GM23338 (cell line): ENCODE measurements around the gene IER5. TPM values are rescaled to one million over a fixed set of nuclear protein-coding genes. Genes with fewer than 3 reads are reported as not detected.

Experiments
- ATAC-seq: fragments of 200-7000 bp; cut with Tn5 transposase; 3 replicates; pipeline ENCODE4 v1.9.1; 2020
- DNase-seq: peaks from one replicate; pipeline ENCODE4 v3.0.0-alpha.2; 2015; ENCODE audit warnings: low spot score
- H2AFZ ChIP-seq: fragments of 200-600 bp; sonication (generic); 2 replicates; pipeline ENCODE4 v1.8.0; 2016; ENCODE audit warnings: antibody characterized with exemption, mild to moderate bottlenecking, moderate library complexity
- H3F3A ChIP-seq: fragments of 200-600 bp; sonication (generic); replicated peaks from 2 replicates; pipeline ENCODE4 v1.8.0; 2017; ENCODE audit warnings: antibody characterized with exemption, mixed run types, low read depth
- H3K27ac ChIP-seq: fragments of 200-600 bp; sonication (generic); 2 replicates; pipeline ENCODE4 v1.6.1; 2016; ENCODE audit warnings: low read depth
- H3K27me3 ChIP-seq: fragments of 200-600 bp; sonication (generic); 2 replicates; pipeline ENCODE4 v1.8.0; 2016; ENCODE audit warnings: mild to moderate bottlenecking, mixed run types, moderate library complexity; ENCODE audit not compliant: insufficient read depth
- H3K36me3 ChIP-seq: fragments of 200-600 bp; sonication (generic); 2 replicates; pipeline ENCODE4 v1.8.0; 2016; ENCODE audit warnings: mild to moderate bottlenecking; ENCODE audit not compliant: insufficient read depth
- H3K4me1 ChIP-seq: fragments of 200-600 bp; sonication (generic); 2 replicates; pipeline ENCODE4 v1.8.0; 2016; ENCODE audit warnings: mild to moderate bottlenecking, moderate library complexity; ENCODE audit not compliant: insufficient read depth
- H3K4me2 ChIP-seq: fragments of 200-600 bp; sonication (generic); 2 replicates; pipeline ENCODE4 v1.7.1; 2017; ENCODE audit warnings: mixed run types
- H3K4me3 ChIP-seq: fragments of 200-600 bp; sonication (generic); 2 replicates; pipeline ENCODE4 v1.6.1; 2016; ENCODE audit warnings: mixed run types
- H3K79me2 ChIP-seq: fragments of 200-600 bp; sonication (generic); replicated peaks from 2 replicates; pipeline ENCODE4 v1.8.0; 2017; ENCODE audit warnings: mild to moderate bottlenecking; ENCODE audit not compliant: insufficient read depth
- H3K9me2 ChIP-seq: fragments of 200-600 bp; sonication (generic); 2 replicates; pipeline ENCODE4 v1.8.0; 2017; ENCODE audit not compliant: insufficient read depth
- H4K20me1 ChIP-seq: fragments of 200-600 bp; sonication (generic); replicated peaks from 2 replicates; pipeline ENCODE4 v1.8.0; 2017; ENCODE audit warnings: mild to moderate bottlenecking; ENCODE audit not compliant: insufficient read depth
- H3K27ac Mint-ChIP-seq: 2 replicates; pipeline ENCODE4 v1.8.0; 2020; ENCODE audit warnings: inconsistent platforms, mild to moderate bottlenecking, moderate library complexity, mixed read lengths
- H3K27me3 Mint-ChIP-seq: 3 replicates; pipeline ENCODE4 v1.8.0; 2022; ENCODE audit warnings: low read depth, mild to moderate bottlenecking, moderate library complexity, mixed read lengths, inconsistent platforms; ENCODE audit not compliant: insufficient read depth, poor library complexity
- H3K36me3 Mint-ChIP-seq: 3 replicates; pipeline ENCODE4 v1.8.0; 2021; ENCODE audit warnings: low read depth, mild to moderate bottlenecking, inconsistent platforms, moderate library complexity, mixed read lengths
- H3K4me1 Mint-ChIP-seq: 3 replicates; pipeline ENCODE4 v1.8.0; 2020; ENCODE audit warnings: mild to moderate bottlenecking, inconsistent platforms, mixed read lengths
- H3K4me3 Mint-ChIP-seq: 3 replicates; pipeline ENCODE4 v1.8.0; 2021; ENCODE audit warnings: moderate library complexity, mild to moderate bottlenecking, inconsistent platforms, mixed read lengths
- H3K9me3 Mint-ChIP-seq: 3 replicates; pipeline ENCODE4 v1.8.0; 2020; ENCODE audit warnings: moderate library complexity, mild to moderate bottlenecking, inconsistent platforms, mixed read lengths
- CREB1 ChIP-seq: fragments of 250-450 bp; sonication (Bioruptor Pico); IDR thresholded peaks from 2 replicates; pipeline ENCODE4 v1.5.0; 2020; ENCODE audit warnings: low read depth, mild to moderate bottlenecking, moderate library complexity
- EZH2 ChIP-seq: fragments of 200-600 bp; sonication (generic); IDR thresholded peaks from one replicate; pipeline ENCODE4 v1.8.0; 2017; ENCODE audit warnings: antibody characterized with exemption, mild to moderate bottlenecking, low read depth; ENCODE audit not compliant: unreplicated experiment
- JUNB ChIP-seq: IDR thresholded peaks from one replicate; pipeline ENCODE4 v1.6.1; 2016; ENCODE audit warnings: antibody characterized with exemption; ENCODE audit not compliant: unreplicated experiment
- NANOG ChIP-seq: IDR thresholded peaks from 2 replicates; pipeline ENCODE4 v1.6.1; 2016; ENCODE audit warnings: antibody characterized with exemption, borderline replicate concordance
- POLR2AphosphoS5 ChIP-seq: IDR thresholded peaks from 2 replicates; pipeline ENCODE4 v1.6.1; 2016; ENCODE audit warnings: antibody characterized with exemption, low read depth
- STAT1 ChIP-seq: IDR thresholded peaks from one replicate; pipeline ENCODE4 v1.6.1; 2016; ENCODE audit warnings: antibody characterized with exemption; ENCODE audit not compliant: unreplicated experiment
- ZNF331 ChIP-seq: fragments of 250-450 bp; sonication (Bioruptor Pico); IDR thresholded peaks from 2 replicates; pipeline ENCODE4 v1.5.0; 2020; ENCODE audit warnings: low read depth, mild to moderate bottlenecking, moderate library complexity
- polyA plus RNA-seq: library from polyadenylated mRNA; unstranded; fragments of >200 nt; fragmentation: Nextera tagmentation; extraction: Ambion mirVana; gene quantifications from 2 replicates; pipeline ENCODE4 v1.2.1, GENCODE V29; 2016
- total RNA-seq: library from RNA; depleted of rRNA; stranded (reverse); fragments of >200 nt; shearing (Covaris generic); gene quantifications from 2 replicates; pipeline ENCODE4 v1.2.3, GENCODE V29; 2014
- TF ChIP-seq, protein P1 (sequence below): fragments of 250-450 bp; sonication (Bioruptor Pico); IDR thresholded peaks from 2 replicates; pipeline ENCODE4 v1.5.0; 2020; ENCODE audit warnings: mild to moderate bottlenecking, moderate library complexity
- TF ChIP-seq, protein P2 (sequence below), 2 experiments: fragments of 200-600 bp in 1 of 2; sonication (generic) in 1 of 2; conservative IDR thresholded peaks; 2 replicates each; pipeline versions ENCODE4 v1.5.1 to v1.6.1; 2016 to 2017; ENCODE audit warnings: antibody characterized with exemption in 2 of 2, low read depth in 2 of 2, mild to moderate bottlenecking in 2 of 2, moderate library complexity in 1 of 2

The IER5 gene
- total and polyA plus RNA-seq, 2 experiments from 2014 or later: 3.8 to 9.5 TPM

DNA sequence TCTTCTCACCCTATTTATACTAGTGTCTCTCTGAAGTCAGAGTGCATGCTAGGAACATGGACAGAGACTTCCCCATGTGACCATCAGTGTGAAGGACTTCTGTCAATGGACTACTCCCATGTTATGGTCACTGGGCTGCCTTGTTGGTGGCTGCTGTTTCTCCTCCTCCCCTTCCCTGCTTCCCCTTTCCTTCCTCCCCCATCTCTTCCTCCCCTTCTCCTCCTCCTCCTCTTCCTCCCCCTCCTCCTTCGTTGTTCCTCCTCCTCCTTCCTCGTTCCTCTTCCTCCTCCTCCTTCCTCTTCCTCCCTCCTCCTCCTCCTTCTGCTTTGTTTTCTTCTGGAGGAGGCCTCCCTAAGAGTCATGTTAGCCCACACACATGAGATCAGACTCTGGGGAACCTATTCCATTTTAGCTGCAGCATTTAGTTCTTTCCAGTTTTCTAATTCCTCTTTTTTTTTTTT, 35.8 kb downstream of the IER5 start:
- no peaks in the 10 kb centered on the region; the same call in 2 of the 3 replicates for H3K9me3 Mint-ChIP-seq
- Histone ChIP-seq H2AFZ (no peak overlapping the region), H3K27ac (no peak overlapping the region), H3K4me2 (no peak overlapping the region), H3K4me3 (no peak overlapping the region), H3K79me2 (no peaks in the 10 kb centered on the region), H3K9me2 (no peaks in the 10 kb centered on the region), H3K4me1 (peaks cover 14% of the 10 kb centered on the region), H3K36me3 (no peaks in the 10 kb centered on the region), H3K27me3 (no peaks in the 10 kb centered on the region), H3F3A (no peaks in the 10 kb centered on the region), H4K20me1 (no peaks in the 10 kb centered on the region)
- no peak overlapping the region for H3K4me3 Mint-ChIP-seq
- H3K27ac Mint-ChIP-seq: no peak overlapping the region
- H3K36me3 Mint-ChIP-seq: no peaks in the 10 kb centered on the region
- peaks cover 26% of the 10 kb centered on the region for H3K4me1 Mint-ChIP-seq
- TF ChIP-seq, protein P1, sequence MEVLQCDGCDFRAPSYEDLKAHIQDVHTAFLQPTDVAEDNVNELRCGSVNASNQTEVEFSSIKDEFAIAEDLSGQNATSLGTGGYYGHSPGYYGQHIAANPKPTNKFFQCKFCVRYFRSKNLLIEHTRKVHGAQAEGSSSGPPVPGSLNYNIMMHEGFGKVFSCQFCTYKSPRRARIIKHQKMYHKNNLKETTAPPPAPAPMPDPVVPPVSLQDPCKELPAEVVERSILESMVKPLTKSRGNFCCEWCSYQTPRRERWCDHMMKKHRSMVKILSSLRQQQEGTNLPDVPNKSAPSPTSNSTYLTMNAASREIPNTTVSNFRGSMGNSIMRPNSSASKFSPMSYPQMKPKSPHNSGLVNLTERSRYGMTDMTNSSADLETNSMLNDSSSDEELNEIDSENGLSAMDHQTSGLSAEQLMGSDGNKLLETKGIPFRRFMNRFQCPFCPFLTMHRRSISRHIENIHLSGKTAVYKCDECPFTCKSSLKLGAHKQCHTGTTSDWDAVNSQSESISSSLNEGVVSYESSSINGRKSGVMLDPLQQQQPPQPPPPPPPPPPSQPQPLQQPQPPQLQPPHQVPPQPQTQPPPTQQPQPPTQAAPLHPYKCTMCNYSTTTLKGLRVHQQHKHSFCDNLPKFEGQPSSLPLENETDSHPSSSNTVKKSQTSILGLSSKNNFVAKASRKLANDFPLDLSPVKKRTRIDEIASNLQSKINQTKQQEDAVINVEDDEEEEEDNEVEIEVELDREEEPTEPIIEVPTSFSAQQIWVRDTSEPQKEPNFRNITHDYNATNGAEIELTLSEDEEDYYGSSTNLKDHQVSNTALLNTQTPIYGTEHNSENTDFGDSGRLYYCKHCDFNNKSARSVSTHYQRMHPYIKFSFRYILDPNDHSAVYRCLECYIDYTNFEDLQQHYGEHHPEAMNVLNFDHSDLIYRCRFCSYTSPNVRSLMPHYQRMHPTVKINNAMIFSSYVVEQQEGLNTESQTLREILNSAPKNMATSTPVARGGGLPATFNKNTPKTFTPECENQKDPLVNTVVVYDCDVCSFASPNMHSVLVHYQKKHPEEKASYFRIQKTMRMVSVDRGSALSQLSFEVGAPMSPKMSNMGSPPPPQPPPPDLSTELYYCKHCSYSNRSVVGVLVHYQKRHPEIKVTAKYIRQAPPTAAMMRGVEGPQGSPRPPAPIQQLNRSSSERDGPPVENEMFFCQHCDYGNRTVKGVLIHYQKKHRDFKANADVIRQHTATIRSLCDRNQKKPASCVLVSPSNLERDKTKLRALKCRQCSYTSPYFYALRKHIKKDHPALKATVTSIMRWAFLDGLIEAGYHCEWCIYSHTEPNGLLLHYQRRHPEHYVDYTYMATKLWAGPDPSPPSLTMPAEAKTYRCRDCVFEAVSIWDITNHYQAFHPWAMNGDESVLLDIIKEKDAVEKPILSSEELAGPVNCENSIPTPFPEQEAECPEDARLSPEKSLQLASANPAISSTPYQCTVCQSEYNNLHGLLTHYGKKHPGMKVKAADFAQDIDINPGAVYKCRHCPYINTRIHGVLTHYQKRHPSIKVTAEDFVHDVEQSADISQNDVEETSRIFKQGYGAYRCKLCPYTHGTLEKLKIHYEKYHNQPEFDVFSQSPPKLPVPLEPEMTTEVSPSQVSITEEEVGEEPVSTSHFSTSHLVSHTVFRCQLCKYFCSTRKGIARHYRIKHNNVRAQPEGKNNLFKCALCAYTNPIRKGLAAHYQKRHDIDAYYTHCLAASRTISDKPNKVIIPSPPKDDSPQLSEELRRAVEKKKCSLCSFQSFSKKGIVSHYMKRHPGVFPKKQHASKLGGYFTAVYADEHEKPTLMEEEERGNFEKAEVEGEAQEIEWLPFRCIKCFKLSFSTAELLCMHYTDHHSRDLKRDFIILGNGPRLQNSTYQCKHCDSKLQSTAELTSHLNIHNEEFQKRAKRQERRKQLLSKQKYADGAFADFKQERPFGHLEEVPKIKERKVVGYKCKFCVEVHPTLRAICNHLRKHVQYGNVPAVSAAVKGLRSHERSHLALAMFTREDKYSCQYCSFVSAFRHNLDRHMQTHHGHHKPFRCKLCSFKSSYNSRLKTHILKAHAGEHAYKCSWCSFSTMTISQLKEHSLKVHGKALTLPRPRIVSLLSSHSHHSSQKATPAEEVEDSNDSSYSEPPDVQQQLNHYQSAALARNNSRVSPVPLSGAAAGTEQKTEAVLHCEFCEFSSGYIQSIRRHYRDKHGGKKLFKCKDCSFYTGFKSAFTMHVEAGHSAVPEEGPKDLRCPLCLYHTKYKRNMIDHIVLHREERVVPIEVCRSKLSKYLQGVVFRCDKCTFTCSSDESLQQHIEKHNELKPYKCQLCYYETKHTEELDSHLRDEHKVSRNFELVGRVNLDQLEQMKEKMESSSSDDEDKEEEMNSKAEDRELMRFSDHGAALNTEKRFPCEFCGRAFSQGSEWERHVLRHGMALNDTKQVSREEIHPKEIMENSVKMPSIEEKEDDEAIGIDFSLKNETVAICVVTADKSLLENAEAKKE: no peak
- TF ChIP-seq JUNB (no peak), CREB1 (CRISPR knock-in tag) (no peak), ZNF331 (CRISPR knock-in tag) (no peak)
- H3K27me3 Mint-ChIP-seq: peaks cover 5% of the 10 kb centered on the region
- DNase-seq: no peak
- no peak for ATAC-seq

DNA sequence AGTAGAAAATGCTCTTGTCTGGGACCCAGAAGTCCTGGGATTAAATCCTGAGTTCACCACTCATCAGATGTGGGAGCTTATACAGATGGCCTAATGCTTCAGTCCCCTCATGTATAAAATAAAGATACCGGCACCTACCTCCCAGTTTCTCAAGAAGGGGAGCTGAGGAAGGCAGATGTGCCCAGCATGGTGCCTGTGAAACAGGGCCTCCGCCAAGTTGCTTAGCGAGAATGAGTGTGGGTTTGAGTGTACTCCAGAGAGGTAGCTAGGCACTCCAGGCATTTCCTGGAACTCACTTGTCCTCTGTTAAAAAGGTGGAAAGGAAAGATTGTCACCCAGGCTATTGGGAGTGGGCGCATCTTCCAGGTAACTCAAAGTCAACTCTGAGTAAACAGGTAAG, 37.8 kb downstream of the IER5 start:
- Histone ChIP-seq H3K4me3 (no peak overlapping the region), H3K27ac (no peak overlapping the region), H3K27me3 (no peaks in the 10 kb centered on the region), H3K4me1 (peaks cover 19% of the 10 kb centered on the region), H2AFZ (no peak overlapping the region), H3K79me2 (no peaks in the 10 kb centered on the region), H3K9me2 (no peaks in the 10 kb centered on the region), H3K36me3 (no peaks in the 10 kb centered on the region), H4K20me1 (no peaks in the 10 kb centered on the region), H3F3A (no peaks in the 10 kb centered on the region), H3K4me2 (no peak overlapping the region)
- H3K27ac Mint-ChIP-seq: no peak overlapping the region
- no peak for ATAC-seq
- peaks cover 45% of the 10 kb centered on the region for H3K4me1 Mint-ChIP-seq
- no peaks in the 10 kb centered on the region; the same call in 2 of the 3 replicates for H3K9me3 Mint-ChIP-seq
- no peak for DNase-seq
- no peak overlapping the region for H3K4me3 Mint-ChIP-seq
- H3K27me3 Mint-ChIP-seq: peaks cover 11% of the 10 kb centered on the region
- no peaks in the 10 kb centered on the region for H3K36me3 Mint-ChIP-seq
- no peak for TF ChIP-seq NANOG
- no peak for TF ChIP-seq EZH2
- no peak for TF ChIP-seq STAT1
- TF ChIP-seq POLR2AphosphoS5: no peak
- TF ChIP-seq, protein P2, sequence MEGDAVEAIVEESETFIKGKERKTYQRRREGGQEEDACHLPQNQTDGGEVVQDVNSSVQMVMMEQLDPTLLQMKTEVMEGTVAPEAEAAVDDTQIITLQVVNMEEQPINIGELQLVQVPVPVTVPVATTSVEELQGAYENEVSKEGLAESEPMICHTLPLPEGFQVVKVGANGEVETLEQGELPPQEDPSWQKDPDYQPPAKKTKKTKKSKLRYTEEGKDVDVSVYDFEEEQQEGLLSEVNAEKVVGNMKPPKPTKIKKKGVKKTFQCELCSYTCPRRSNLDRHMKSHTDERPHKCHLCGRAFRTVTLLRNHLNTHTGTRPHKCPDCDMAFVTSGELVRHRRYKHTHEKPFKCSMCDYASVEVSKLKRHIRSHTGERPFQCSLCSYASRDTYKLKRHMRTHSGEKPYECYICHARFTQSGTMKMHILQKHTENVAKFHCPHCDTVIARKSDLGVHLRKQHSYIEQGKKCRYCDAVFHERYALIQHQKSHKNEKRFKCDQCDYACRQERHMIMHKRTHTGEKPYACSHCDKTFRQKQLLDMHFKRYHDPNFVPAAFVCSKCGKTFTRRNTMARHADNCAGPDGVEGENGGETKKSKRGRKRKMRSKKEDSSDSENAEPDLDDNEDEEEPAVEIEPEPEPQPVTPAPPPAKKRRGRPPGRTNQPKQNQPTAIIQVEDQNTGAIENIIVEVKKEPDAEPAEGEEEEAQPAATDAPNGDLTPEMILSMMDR (conservative IDR thresholded peaks at IDR 0.05; ENCODE audit: low read depth in 2 of 2): no peak
